NOMO-1 treated with dmso at 0.1 percent for 144 hours (cell line): ENCODE data around the gene CASS4.
A peak's percentile ranks its signal among the peaks of the same experiment; 100 is the strongest.
"Not testable (repeated sequence)": the region's sequence is repeated elsewhere in the genome, so short reads cannot be mapped to it uniquely, and the experiment has no call there.

Experiments
- DNase-seq: peaks from one replicate; lab custom pipeline; 2025; ENCODE audit not compliant: unreplicated experiment; lab: John Stamatoyannopoulos, UW

Gene CASS4

DNA sequence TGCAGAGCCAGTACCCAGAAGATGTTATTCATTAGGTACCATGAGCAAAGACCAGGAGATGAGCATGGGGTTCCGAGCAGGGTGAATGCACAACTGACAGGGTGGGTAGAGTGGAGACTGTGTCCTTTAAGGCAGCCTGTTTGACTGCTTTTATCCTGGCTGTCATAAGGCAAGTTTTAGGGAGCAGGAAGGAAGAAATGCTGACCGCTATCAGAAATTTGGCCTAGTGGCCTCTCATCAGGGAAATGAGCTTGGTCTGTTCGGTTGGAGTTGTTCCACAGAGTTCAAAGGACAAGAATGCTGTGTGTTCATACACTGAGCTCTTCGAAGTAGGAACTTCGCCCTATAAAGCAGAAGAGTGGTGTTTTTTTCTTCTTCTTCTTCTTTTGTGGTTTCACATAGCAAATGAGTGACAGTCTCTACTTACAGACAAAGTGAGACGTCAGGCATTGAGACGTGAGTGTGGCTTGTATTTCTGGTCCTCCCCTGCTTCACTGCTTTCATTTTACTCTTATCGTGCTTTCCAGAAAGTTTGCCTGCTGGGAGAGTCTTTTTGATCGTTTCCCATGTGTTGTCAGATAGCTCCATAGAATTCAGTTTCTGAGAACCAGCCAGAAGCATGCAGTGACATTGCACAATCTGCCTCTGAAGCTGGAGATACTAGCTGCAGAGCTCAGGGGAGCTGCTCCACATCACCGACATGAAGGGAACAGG is at the start of gene CASS4:
Gene CASS4 (plus strand): TSS at position 502 of the 714 bp plus-strand sequence. CDS start 199 bp downstream, at position 701.
- DNase-seq, result peak; percentile 58

- no peak for DNase-seq
Observed at GRCh38 chr20:56362833-56363413, 49.1 kb upstream of the CASS4 start.

DNA sequence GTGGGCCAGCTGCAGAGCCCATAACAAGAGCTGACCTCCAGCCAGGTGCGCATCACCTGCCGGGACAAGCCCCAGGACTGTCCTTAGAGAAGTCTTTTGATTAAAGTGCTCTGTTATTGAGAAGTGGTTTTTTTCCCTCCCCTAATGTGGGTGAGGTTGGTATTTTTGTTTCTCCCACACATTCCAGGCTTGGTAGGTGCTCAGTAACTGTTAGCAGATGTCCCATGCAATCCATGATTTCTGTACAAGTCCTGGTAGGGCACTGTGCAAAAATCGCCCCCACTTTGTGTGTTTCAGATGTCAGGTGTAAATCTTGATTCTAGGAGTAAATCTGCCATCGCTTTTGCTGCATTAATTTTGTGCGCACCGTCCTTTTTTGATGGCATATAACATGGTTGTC is 48.6 kb upstream of the CASS4 start:
- DNase-seq, result no peak

DNA sequence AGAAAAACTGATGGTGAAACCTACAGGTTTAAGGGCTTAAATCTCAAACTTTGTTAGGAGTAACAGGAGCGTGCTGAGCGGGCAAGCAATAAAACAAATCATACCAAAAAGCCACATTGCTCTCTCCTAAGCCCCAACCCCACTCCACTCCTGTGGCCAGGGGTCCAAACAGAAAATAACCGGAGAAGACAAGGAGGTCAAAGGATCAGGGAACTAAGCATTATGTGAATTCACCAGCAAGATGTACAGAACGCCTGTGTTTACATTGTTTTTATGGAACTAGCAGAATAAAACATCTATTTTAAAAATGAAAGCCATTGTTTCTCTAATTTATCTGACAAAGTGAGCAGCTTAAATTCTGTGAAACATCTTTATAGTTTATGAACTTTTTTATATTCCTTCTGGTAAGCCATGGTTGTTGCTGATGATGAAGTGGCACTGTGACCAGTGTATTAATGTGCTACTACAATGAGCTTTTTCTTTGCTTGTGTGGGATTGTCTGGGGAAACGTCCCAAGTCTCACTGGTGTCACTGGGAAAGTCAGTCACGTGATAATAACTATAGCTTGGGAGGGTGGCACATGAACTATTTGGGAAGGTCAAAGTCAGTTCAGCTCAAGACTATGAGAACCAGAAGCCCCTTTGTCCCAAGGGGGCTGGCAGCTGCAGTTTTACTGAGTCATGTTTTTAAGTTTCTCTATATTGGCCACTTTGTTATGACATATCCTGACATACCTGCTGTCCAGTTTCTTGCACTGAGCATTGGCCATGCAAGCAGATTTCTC is 43.5 kb upstream of the CASS4 start:
- DNase-seq, result no peak

DNA sequence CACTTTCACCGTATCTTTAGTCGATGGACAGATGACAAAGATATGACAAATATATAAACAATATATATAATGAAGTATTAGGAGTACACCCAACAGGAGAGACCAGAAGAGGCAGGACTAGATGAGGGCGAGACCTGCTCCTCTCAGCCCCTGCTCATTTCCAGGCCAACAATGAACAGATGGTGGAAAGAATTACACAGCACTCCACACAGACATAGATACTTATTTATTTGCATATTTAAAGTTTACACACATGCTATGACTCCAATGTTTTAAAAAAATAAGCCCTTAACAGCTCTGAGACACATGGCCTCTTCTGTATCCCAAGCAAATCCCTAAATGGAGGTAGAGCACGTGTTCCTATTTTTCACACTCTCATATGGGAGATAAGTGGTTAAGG is 42.9 kb upstream of the CASS4 start:
- no peak for DNase-seq

GRCh38 chr20:56371977-56372376 is 40.1 kb upstream of the CASS4 start:
- no peak for DNase-seq

DNA sequence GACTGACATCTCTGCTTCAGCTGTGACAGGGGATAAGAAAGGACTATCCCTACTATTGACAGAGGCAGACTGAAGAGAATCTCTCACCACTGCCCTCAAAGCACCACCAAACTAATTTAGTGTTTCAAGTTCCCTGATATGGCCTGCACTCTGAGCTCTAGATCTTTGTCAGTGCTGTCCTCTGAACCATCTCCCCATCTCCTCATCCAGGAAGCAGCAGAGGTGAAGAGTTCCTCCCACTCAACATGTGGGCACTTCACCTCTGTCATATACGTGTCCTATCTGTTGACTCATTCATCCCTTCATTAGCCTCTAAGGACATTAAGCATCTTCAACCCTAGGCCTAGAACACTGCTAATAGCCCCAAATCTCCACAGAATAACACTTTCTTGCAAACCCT is 39.2 kb upstream of the CASS4 start:
- DNase-seq, result no peak

GRCh38 chr20:56373942-56374341 is 38.1 kb upstream of the CASS4 start:
- peak; percentile 68 for DNase-seq

GRCh38 chr20:56376331-56376730 is 35.7 kb upstream of the CASS4 start:
- no peak for DNase-seq

- no peak for DNase-seq
Observed at GRCh38 chr20:56378386-56378785, 33.7 kb upstream of the CASS4 start.

DNA sequence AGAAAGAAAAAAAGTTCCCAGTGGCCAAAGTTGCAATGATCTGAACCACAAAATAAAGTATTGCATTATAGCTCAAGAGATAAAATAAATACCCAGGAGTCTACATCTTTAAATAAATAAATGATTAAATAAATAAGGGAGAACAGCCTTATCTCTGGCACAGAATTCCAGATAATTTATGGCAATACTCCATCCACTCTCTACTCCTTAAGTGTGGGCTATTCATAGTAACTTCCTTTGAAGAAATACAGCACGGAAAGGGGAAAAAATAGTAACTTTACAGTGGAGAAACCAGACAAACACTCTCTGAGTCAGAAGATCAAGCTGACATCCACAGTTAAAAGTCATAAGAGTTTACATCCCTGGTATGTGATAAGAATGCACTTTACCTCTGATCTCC is 31.7 kb upstream of the CASS4 start:
- no peak for DNase-seq

DNA sequence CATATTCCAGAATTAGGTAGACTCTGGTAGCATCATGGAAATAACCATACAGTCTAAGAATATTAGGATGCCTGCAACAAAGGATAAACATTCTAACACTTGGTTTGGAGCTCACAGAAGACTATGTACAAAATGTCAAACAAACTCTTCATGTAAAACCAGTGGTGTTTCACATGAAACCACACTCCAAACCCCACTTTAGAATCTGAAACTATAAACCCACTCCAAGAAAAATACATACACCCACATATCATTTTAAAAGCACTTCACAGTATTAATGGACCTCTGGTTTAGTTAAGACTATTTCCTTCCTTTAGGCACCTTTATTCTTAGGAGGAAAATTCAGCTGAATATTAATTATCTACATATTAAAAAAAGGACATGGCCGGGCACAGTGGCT is 30.6 kb upstream of the CASS4 start:
- DNase-seq, result no peak

DNA sequence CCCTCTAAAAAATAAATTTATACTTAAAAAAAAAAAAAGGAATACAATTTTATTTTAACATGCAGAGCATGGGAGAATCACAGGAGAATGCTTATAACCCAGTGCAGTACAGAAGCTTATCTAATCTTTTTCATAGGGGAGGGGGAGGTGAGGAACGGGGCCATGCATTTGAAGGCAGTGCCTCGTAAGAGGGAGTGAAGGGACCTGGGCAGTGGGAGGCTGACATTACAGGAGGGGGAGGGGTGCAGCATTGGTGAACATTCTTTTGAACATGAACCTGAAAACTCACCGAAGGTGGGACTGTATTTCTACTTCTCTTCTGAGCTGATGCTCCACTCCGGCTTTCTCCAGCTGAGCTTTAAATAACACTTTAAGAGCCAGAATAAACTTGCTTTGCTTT is 29.4 kb upstream of the CASS4 start:
- no peak for DNase-seq

- no peak for DNase-seq
Observed at GRCh38 chr20:56383334-56383733, 28.7 kb upstream of the CASS4 start.

DNA sequence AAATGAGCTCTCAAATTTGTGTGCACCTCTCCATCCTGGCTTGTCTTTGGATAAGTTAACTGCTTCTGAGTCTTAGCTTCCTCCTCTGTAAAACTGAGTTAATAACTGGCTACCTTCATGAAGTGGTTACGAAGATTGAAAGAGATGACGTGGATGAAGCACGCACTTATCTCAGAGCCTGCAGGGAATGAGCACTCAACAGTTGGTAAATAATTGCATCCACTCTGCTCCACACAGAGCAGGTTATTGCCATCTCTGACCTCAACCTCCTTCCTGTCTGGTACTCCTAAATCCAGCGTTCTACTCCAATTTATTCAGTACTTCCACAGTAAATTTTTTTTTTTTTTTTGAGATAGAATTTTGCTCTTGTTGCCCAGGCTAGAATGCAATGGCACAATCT is 26.9 kb upstream of the CASS4 start:
- no peak for DNase-seq

DNA sequence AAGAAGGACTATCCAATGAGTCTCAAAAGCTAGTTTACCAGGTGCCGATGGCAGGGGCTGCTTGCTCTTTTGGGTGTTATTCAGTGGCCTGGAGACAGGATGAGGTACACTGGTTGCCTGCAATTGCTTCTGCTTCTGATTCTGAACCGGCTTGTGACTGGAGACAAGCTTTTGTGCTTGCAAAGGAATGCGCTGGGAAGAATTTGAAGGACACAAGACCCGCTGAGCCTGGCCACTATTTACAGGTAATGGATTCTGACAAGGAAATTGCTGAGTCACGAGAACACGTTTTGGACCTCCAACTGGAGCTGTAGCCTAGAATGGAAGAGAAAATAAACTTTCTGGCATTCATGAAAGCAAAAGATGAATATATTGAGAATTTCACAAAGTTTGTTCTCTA is 25.8 kb upstream of the CASS4 start:
- no peak for DNase-seq

- DNase-seq, result no peak
Observed at GRCh38 chr20:56388882-56389281, 23.2 kb upstream of the CASS4 start.

GRCh38 chr20:56389807-56390206 is 22.3 kb upstream of the CASS4 start:
- DNase-seq, result no peak

DNA sequence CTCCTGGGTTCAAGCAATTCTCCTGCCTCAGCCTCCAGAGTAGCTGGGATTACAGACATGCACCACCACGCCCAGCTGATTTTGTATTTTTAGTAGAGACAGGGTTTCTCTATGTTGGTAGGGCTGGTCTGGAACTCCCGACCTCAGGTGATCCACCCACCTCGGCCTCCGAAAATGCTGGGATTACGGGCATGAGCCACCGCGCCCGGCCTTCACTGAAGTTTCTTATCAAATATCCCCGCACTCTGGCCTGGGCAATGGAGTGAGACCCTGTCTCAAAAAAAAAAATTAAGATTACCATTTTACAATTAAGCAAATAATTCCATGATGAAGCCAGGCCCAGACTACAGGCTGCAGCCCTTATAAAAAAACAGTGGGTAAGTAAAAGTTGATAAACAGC is 21.7 kb upstream of the CASS4 start:
- DNase-seq, result not testable (repeated sequence)

- peak; percentile 25 for DNase-seq
Observed at GRCh38 chr20:56391037-56391436, 21.0 kb upstream of the CASS4 start.

DNA sequence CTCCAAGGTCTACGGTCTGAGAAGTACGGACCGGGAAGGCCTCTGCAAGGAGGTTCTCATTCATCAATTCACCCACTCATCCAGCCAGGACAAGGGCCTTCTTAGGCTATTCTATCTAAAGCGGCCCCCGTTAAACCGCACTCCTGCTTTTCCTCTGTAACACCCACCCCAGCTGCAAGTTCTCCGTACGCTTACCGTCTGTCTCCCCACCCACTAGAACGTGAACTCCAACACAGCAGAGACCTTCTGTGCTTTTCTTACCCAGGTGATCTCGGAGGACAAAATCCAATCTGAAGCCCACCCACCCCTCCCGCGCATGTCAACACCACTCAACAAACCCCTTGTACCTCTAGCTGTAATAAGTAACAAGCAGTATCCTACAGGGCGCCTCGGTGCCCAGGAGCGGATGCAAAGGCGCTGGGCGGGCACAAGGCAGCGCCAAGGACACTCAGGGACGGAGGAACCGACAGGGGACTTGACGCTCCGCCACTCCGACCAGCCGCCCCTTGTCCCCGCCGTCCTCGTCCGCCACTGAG is 20.4 kb upstream of the CASS4 start:
- peak; percentile 35 for DNase-seq
